GM12874 (cell line): Measurements from ENCODE around the gene AIRE.

Experiments
- TF ChIP-seq, protein P1 (sequence below): IDR thresholded peaks from 2 replicates; pipeline ENCODE4 v1.5.1; 2011; ENCODE audit warnings: low read depth, mild to moderate bottlenecking, control low read depth, low read length, moderate library complexity; ENCODE audit not compliant: insufficient read depth

Gene AIRE

DNA sequence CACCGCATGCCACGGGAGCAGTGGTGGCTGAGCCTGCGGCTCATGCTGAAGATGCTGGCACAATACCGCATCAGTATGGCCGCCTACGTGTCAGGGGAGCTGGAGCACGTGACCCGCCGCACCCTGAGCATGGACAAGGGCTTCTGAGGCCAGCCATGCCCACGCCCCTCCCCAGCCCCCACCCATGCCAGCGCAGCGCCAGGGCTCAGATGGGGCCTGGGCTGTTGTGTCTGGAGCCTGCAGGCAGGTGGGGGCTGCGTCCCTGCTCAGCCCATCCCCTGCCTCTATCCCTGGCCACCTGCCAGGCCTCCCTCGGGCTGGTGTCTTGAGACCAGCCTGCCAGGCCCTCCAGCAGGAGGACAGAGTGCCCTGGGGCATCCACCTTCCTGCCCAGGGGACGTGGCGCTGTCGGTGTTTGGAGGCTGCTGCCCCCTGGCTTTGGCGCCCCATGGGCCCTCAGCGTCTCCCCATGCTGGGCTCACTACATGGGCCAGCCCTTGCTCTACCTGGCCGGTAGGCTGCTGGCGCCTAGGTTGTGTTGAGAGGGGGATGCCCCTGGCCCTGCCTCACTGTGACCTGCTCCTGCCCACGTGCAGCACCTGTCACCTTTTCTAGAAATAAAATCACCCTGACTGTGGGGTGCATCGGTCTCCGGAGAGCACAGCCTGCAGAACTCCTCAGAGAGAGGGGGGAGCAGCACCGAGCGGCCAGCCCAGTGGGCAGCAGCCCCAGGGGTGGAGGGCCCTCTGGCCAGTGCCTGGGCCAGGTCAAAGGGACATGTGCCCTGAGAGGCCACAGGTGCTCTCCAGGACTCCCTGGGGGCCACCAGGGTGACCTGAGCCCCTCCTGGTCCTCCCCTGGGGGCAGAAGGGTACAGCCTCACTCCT lies 41.3 kb downstream of the AIRE start:
- TF ChIP-seq, protein P1, sequence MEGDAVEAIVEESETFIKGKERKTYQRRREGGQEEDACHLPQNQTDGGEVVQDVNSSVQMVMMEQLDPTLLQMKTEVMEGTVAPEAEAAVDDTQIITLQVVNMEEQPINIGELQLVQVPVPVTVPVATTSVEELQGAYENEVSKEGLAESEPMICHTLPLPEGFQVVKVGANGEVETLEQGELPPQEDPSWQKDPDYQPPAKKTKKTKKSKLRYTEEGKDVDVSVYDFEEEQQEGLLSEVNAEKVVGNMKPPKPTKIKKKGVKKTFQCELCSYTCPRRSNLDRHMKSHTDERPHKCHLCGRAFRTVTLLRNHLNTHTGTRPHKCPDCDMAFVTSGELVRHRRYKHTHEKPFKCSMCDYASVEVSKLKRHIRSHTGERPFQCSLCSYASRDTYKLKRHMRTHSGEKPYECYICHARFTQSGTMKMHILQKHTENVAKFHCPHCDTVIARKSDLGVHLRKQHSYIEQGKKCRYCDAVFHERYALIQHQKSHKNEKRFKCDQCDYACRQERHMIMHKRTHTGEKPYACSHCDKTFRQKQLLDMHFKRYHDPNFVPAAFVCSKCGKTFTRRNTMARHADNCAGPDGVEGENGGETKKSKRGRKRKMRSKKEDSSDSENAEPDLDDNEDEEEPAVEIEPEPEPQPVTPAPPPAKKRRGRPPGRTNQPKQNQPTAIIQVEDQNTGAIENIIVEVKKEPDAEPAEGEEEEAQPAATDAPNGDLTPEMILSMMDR, result no peak

DNA sequence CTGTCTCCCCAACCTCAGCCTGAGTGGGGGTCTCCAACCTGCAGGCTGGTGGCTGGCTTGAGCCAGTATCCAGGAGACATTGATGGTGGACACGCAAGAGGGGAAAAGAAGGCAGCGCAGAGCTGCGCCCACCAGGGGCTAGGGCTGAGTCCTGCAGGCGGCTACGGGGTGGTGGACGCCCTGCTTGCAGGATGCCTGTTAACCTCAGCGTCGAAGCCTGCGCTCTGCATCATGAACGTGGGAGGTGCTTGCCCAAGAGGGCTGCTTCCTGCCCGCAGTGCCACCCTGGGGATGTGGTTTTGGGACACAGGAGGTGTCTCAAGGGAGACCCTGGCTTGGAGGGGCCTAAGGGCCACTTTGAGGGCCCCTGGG lies 41.9 kb downstream of the AIRE start:
- TF ChIP-seq, protein P1, result no peak

DNA sequence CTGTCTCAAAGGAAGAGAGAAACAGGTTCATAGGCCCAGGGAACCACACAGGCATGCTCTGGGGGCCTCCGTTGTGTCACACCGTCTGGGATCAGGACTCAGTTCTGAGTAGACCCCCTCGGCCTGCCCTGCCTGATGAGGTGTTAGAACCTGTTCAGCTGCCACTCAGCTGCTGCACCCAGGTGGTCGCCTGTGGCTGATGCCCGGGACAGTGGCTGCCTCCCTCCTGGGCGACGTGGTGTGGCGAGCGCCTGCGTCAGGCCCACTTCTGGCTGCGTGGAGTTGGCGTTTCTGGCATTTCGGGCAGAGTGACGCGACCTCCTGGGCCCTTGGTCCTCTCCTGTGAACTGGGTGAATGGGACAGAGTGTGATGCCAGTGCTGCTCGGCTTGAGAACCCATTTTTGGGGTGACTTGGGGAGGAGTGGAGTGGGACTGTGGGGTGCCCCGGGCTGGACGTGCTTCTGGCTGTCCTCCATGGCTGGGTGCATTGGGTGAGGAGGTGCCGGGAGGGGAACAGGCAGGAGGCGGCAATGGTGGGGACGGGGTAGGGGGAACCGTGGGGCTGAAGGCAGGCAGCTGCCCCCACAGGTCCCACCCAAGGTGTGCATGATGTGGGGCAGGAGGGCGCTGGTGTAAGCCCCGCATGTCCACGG lies 42.7 kb downstream of the AIRE start:
- TF ChIP-seq, protein P1, result no peak

DNA sequence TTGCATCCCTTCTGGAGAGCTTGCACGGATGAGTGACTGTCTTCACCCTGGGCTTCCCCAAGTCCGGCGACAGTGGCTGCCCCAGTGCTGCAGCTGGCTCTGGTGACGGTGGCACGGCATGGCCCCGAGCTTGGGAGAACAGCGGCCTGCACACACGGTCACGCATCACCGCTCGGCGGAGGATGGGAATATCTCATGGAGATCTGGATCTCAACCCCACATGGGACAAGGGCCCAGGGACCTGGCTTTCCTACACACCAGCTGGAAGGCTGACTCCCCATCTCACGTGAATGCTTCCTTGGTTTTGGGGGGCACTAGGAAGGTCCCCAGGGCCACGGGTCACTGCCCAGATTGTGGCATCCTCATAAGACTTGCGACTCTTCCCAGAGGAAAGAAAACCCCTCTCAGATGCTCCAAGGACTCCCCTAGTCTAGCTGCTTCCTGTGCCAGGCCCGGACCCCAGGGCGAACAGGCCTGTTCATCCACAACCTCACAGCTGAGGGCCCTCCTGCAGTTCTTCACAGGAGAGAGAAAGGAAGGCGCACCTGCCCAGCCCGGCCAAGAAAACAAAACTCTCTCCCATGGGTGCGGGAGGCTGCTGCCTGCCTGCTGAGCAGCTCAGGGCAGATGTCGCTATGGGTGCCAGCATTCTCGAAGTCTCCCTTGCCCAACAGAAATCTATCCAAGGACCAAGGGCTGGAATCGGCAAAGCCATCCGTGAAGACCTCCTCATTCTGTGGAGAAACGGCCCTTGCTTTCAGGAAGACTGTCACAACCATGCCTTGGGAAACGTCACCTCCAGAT lies 43.6 kb downstream of the AIRE start:
- TF ChIP-seq, protein P1, result no peak

DNA sequence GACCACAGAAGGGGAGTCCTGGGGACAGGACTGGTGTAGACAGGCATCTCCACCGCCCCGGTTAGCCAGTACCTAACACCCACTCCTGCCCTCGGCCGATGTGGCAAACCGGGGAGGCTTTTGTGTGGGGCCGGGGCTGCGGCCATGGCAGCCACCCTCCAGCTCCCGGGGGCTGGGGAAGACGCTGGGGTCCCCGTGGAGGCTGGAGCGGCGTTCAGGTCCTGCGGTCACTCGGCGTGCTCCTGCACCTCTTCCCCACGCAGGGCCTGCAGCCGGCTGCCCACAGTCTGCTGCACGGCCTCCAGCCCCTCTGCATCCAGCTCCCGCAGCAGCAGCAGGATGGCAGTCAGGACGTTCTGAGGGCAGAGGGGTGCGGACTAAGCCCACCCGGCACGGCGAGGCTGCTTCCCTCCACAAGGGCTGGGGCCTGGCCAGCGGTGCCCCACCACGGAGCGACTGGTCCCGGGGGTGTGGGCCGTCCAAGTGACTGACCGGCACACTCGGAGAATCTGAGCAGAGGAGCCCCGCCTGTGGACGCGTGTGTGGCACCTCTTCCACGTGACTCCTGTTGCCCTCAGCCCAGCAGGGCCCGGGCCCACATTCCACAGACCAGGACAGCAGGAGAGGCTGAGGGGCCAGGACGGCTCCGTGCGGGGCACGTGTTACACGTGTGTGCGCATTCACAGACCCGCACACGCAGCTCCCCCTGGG lies 44.5 kb downstream of the AIRE start:
- TF ChIP-seq, protein P1, result no peak

DNA sequence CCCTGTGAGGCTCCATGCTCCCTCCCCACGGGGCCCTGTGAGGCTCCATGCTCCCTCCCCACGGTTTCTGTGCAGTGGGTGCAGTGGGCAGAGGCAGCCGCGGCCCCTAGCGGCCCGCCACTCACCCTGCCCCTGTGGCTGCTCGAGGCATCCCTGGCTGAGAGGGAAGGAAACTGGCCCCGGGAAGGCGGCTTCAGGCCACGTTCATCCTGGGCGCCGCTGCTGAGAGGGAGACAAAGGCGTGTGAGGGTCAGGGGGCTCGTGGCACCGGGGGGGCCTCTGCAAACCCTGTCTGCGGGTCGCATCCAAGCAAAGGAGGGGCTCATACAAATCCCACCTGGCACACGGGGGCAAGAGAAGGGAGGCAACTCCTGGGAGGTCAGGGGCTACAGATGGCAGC lies 45.0 kb downstream of the AIRE start:
- TF ChIP-seq, protein P1, result no peak
